WTC11 (cell line): ENCODE measurements around the gene CARD11. TPM values are rescaled to one million over a fixed set of nuclear protein-coding genes. Genes with fewer than 3 reads are reported as not detected.

ENCODE experiments used
- ATAC-seq: fragments of 200-7000 bp; cut with Tn5 transposase; 2 replicates; pipeline ENCODE4 v1.10.0; 2021; ENCODE audit warnings: mild to moderate bottlenecking, moderate library complexity
- CTCF ChIA-PET: fragments of 300-600 bp; sonication (Branson Sonifier 250); formaldehyde crosslinking; loops from one replicate; lab custom pipeline; 2021; ENCODE audit warnings: antibody characterized with exemption; lab: Charles Lee
- POLR2A ChIA-PET: fragments of 350-600 bp; sonication (Branson Sonifier 250); formaldehyde crosslinking; loops from one replicate; lab custom pipeline; 2021; ENCODE audit warnings: antibody characterized with exemption; lab: Charles Lee
- DNase-seq: peaks from one replicate; pipeline ENCODE4 v3.0.0; 2021; ENCODE audit warnings: low spot score
- H3K27ac Mint-ChIP-seq: 2 replicates; pipeline ENCODE4 v1.8.0; 2021; ENCODE audit warnings: mixed read lengths
- H3K27me3 Mint-ChIP-seq: 2 replicates; pipeline ENCODE4 v1.8.0; 2021; ENCODE audit warnings: low read depth, mild to moderate bottlenecking, moderate library complexity, mixed read lengths
- H3K36me3 Mint-ChIP-seq: 2 replicates; pipeline ENCODE4 v1.8.0; 2021; ENCODE audit warnings: mixed read lengths
- H3K4me1 Mint-ChIP-seq: 2 replicates; pipeline ENCODE4 v1.8.0; 2022; ENCODE audit warnings: mixed read lengths
- H3K4me3 Mint-ChIP-seq: 2 replicates; pipeline ENCODE4 v1.8.0; 2021; ENCODE audit warnings: mild to moderate bottlenecking, moderate library complexity, mixed read lengths
- H3K9me3 Mint-ChIP-seq: 2 replicates; pipeline ENCODE4 v1.8.0; 2021; ENCODE audit warnings: mixed read lengths
- ETV6 ChIP-seq: sonication (generic); formaldehyde crosslinking; IDR thresholded peaks from 2 replicates; pipeline ENCODE4 v1.8.1; 2022; ENCODE audit warnings: mild to moderate bottlenecking, missing genetic modification reagents
- GABPB1 ChIP-seq: sonication (generic); formaldehyde crosslinking; IDR thresholded peaks from 2 replicates; pipeline ENCODE4 v1.8.1; 2023; ENCODE audit warnings: mild to moderate bottlenecking, missing genetic modification reagents
- IRF2 ChIP-seq: sonication (generic); formaldehyde crosslinking; IDR thresholded peaks from 2 replicates; pipeline ENCODE4 v1.8.0; 2022; ENCODE audit warnings: low read depth, missing genetic modification reagents, borderline replicate concordance
- TEAD4 ChIP-seq: sonication (generic); formaldehyde crosslinking; IDR thresholded peaks from 2 replicates; pipeline ENCODE4 v1.8.0; 2022; ENCODE audit warnings: mild to moderate bottlenecking, missing genetic modification reagents
- ZBTB21 ChIP-seq: sonication (generic); formaldehyde crosslinking; IDR thresholded peaks from 2 replicates; pipeline ENCODE4 v1.8.1; 2023; ENCODE audit warnings: mild to moderate bottlenecking, missing genetic modification reagents, borderline replicate concordance
- ZNF416 ChIP-seq: fragments of 250-450 bp; sonication (Bioruptor Pico); IDR thresholded peaks from 2 replicates; pipeline ENCODE4 v1.9.0; 2021; ENCODE audit warnings: mild to moderate bottlenecking, inconsistent platforms
- ZNF423 ChIP-seq: fragments of 250-450 bp; sonication (Bioruptor Pico); IDR thresholded peaks from 2 replicates; pipeline ENCODE4 v2.1.2; 2022; ENCODE audit warnings: mild to moderate bottlenecking, moderate library complexity
- total RNA-seq: library from RNA; stranded (reverse); gene quantifications from 3 replicates; pipeline ENCODE4 v1.2.3, GENCODE V29; 2021
- TF ChIP-seq, protein P1 (sequence below): sonication (generic); formaldehyde crosslinking; IDR thresholded peaks from 2 replicates; pipeline ENCODE4 v1.8.1; 2023; ENCODE audit warnings: mild to moderate bottlenecking, missing genetic modification reagents
- TF ChIP-seq, protein P2 (sequence below): sonication (generic); formaldehyde crosslinking; conservative IDR thresholded peaks from 2 replicates; pipeline ENCODE4 v1.8.1; 2023; ENCODE audit warnings: mild to moderate bottlenecking, low read depth, missing genetic modification reagents, moderate library complexity
- TF ChIP-seq, protein P3 (sequence below): fragments of 250-450 bp; sonication (Bioruptor Pico); IDR thresholded peaks from 2 replicates; pipeline ENCODE4 v2.1.2; 2022; ENCODE audit warnings: mild to moderate bottlenecking, moderate library complexity
- TF ChIP-seq, protein P4 (sequence below): fragments of 200-600 bp; IDR thresholded peaks from 2 replicates; pipeline ENCODE4 v1.8.0; 2022; ENCODE audit warnings: antibody characterized with exemption
- TF ChIP-seq, protein P5 (sequence below): sonication (generic); formaldehyde crosslinking; IDR thresholded peaks from 2 replicates; pipeline ENCODE4 v1.8.0; 2022; ENCODE audit warnings: mild to moderate bottlenecking, missing genetic modification reagents
- TF ChIP-seq, protein P6 (sequence below): sonication (generic); formaldehyde crosslinking; IDR thresholded peaks from 2 replicates; pipeline ENCODE4 v1.8.0; 2022; ENCODE audit warnings: missing genetic modification reagents

Gene CARD11
- total RNA-seq, 1 experiment from 2014 or later, result 40.8 TPM

DNA sequence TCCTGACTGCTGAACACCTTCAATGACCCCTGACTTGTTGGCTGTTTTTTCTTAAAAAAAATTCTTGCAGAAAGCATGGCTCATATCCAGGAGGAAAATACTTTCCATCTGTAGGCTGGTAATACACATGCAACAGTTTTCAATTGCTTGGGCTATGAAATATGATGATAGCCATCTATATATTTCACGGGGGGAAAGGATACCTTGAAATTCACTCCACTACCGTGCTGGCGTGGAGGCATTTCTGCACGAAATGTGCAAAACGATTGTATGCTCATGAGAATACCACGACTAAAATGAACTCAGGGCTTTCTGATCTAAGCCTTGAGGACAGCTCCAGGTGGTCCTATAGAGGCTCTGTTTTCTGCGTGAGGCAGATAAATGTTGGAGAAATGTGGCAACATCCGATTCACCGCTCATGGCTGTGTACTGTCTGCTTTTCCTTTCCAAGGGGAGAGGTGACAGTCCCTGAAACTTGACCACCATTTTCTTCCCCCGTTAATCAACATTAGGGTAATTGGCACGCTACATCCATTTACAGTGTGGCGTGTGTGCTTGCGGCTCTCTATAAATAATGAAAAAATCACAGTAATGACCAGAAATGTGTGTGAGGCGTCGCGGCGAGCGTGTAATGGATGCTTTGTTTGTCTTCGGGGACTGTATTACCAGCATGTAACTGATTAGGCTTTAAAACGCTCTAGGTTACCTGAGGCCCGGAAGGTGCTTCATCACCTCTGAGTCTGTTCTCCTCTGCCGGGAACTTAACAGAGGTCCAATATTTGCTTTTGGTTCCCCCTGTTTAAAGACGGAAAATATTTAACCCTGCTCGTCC, 12.8 kb upstream of the CARD11 start:
- Mint-ChIP-seq H3K27me3 (peaks cover 8% of the 10 kb centered on the region; the same call in 1 of the 2 replicates), H3K27ac (no peak overlapping the region), H3K9me3 (peaks cover 18% of the 10 kb centered on the region), H3K4me3 (no peak overlapping the region), H3K4me1 (no peaks in the 10 kb centered on the region), H3K36me3 (peaks cover 11% of the 10 kb centered on the region)
- TF ChIP-seq, protein P1, sequence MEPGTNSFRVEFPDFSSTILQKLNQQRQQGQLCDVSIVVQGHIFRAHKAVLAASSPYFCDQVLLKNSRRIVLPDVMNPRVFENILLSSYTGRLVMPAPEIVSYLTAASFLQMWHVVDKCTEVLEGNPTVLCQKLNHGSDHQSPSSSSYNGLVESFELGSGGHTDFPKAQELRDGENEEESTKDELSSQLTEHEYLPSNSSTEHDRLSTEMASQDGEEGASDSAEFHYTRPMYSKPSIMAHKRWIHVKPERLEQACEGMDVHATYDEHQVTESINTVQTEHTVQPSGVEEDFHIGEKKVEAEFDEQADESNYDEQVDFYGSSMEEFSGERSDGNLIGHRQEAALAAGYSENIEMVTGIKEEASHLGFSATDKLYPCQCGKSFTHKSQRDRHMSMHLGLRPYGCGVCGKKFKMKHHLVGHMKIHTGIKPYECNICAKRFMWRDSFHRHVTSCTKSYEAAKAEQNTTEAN, result no peak
- TF ChIP-seq ZNF416 (no peak), ZBTB21 (CRISPR knock-in tag) (no peak), ETV6 (CRISPR knock-in tag) (no peak), ZNF423 (CRISPR knock-in tag) (no peak), GABPB1 (CRISPR knock-in tag) (no peak), IRF2 (CRISPR knock-in tag) (no peak), TEAD4 (CRISPR knock-in tag) (no peak)
- TF ChIP-seq, protein P2, sequence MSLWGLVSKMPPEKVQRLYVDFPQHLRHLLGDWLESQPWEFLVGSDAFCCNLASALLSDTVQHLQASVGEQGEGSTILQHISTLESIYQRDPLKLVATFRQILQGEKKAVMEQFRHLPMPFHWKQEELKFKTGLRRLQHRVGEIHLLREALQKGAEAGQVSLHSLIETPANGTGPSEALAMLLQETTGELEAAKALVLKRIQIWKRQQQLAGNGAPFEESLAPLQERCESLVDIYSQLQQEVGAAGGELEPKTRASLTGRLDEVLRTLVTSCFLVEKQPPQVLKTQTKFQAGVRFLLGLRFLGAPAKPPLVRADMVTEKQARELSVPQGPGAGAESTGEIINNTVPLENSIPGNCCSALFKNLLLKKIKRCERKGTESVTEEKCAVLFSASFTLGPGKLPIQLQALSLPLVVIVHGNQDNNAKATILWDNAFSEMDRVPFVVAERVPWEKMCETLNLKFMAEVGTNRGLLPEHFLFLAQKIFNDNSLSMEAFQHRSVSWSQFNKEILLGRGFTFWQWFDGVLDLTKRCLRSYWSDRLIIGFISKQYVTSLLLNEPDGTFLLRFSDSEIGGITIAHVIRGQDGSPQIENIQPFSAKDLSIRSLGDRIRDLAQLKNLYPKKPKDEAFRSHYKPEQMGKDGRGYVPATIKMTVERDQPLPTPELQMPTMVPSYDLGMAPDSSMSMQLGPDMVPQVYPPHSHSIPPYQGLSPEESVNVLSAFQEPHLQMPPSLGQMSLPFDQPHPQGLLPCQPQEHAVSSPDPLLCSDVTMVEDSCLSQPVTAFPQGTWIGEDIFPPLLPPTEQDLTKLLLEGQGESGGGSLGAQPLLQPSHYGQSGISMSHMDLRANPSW (CRISPR knock-in tag), result no peak
- TF ChIP-seq, protein P3, sequence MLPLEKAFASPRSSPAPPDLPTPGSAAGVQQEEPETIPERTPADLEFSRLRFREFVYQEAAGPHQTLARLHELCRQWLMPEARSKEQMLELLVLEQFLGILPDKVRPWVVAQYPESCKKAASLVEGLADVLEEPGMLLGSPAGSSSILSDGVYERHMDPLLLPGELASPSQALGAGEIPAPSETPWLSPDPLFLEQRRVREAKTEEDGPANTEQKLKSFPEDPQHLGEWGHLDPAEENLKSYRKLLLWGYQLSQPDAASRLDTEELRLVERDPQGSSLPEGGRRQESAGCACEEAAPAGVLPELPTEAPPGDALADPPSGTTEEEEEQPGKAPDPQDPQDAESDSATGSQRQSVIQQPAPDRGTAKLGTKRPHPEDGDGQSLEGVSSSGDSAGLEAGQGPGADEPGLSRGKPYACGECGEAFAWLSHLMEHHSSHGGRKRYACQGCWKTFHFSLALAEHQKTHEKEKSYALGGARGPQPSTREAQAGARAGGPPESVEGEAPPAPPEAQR, result no peak
- TF ChIP-seq, protein P4, sequence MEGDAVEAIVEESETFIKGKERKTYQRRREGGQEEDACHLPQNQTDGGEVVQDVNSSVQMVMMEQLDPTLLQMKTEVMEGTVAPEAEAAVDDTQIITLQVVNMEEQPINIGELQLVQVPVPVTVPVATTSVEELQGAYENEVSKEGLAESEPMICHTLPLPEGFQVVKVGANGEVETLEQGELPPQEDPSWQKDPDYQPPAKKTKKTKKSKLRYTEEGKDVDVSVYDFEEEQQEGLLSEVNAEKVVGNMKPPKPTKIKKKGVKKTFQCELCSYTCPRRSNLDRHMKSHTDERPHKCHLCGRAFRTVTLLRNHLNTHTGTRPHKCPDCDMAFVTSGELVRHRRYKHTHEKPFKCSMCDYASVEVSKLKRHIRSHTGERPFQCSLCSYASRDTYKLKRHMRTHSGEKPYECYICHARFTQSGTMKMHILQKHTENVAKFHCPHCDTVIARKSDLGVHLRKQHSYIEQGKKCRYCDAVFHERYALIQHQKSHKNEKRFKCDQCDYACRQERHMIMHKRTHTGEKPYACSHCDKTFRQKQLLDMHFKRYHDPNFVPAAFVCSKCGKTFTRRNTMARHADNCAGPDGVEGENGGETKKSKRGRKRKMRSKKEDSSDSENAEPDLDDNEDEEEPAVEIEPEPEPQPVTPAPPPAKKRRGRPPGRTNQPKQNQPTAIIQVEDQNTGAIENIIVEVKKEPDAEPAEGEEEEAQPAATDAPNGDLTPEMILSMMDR, result no peak
- TF ChIP-seq, protein P5, sequence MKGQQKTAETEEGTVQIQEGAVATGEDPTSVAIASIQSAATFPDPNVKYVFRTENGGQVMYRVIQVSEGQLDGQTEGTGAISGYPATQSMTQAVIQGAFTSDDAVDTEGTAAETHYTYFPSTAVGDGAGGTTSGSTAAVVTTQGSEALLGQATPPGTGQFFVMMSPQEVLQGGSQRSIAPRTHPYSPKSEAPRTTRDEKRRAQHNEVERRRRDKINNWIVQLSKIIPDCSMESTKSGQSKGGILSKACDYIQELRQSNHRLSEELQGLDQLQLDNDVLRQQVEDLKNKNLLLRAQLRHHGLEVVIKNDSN (CRISPR knock-in tag), result no peak
- TF ChIP-seq, protein P6, sequence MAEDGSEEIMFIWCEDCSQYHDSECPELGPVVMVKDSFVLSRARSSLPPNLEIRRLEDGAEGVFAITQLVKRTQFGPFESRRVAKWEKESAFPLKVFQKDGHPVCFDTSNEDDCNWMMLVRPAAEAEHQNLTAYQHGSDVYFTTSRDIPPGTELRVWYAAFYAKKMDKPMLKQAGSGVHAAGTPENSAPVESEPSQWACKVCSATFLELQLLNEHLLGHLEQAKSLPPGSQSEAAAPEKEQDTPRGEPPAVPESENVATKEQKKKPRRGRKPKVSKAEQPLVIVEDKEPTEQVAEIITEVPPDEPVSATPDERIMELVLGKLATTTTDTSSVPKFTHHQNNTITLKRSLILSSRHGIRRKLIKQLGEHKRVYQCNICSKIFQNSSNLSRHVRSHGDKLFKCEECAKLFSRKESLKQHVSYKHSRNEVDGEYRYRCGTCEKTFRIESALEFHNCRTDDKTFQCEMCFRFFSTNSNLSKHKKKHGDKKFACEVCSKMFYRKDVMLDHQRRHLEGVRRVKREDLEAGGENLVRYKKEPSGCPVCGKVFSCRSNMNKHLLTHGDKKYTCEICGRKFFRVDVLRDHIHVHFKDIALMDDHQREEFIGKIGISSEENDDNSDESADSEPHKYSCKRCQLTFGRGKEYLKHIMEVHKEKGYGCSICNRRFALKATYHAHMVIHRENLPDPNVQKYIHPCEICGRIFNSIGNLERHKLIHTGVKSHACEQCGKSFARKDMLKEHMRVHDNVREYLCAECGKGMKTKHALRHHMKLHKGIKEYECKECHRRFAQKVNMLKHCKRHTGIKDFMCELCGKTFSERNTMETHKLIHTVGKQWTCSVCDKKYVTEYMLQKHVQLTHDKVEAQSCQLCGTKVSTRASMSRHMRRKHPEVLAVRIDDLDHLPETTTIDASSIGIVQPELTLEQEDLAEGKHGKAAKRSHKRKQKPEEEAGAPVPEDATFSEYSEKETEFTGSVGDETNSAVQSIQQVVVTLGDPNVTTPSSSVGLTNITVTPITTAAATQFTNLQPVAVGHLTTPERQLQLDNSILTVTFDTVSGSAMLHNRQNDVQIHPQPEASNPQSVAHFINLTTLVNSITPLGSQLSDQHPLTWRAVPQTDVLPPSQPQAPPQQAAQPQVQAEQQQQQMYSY (CRISPR knock-in tag), result no peak
- DNase-seq (no peak), ATAC-seq (no peak)
- ChIA-PET CTCF (interaction anchor here (1.0 kb wide), 1 partner anchor 135 kb away, joined by 3 read pairs; no protein-coding TSS in a partner anchor), POLR2A (no interaction called here)
